Measurements from ENCODE around the gene MAPK14.

MAPK14 gene

GRCh38 chr6:36038120-36038876 is 10.7 kb downstream of the MAPK14 start:
- DNase-seq: no peak

- no peak for DNase-seq
These were observed 11.5 kb downstream of the MAPK14 start for GRCh38 chr6:36039112-36039511.

DNA sequence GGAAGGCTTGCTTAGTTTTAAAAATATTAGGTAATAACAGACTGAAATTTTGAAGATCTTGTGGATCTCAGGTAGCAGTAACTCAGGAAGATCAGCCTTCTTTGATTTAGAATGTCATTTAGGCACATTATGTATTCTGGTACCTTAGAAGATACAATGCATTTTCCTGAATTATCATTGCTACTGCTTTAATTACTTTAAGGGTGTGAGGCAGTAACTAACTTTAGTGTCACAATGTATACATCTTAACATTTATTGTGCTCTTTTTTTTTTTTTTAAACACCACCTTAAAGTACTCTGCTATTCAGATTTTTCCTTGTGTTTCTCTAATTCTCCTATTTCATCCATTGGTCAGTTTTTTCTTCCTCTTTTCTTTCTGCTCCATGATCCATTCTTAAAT is 13.3 kb downstream of the MAPK14 start:
- no peak for DNase-seq

GRCh38 chr6:36042618-36043260 is 15.1 kb downstream of the MAPK14 start:
- DNase-seq: no peak

GRCh38 chr6:36049582-36049981 is 22.0 kb downstream of the MAPK14 start:
- DNase-seq: no peak

- no peak for DNase-seq
These were observed 22.7 kb downstream of the MAPK14 start for GRCh38 chr6:36050305-36050704.

DNA sequence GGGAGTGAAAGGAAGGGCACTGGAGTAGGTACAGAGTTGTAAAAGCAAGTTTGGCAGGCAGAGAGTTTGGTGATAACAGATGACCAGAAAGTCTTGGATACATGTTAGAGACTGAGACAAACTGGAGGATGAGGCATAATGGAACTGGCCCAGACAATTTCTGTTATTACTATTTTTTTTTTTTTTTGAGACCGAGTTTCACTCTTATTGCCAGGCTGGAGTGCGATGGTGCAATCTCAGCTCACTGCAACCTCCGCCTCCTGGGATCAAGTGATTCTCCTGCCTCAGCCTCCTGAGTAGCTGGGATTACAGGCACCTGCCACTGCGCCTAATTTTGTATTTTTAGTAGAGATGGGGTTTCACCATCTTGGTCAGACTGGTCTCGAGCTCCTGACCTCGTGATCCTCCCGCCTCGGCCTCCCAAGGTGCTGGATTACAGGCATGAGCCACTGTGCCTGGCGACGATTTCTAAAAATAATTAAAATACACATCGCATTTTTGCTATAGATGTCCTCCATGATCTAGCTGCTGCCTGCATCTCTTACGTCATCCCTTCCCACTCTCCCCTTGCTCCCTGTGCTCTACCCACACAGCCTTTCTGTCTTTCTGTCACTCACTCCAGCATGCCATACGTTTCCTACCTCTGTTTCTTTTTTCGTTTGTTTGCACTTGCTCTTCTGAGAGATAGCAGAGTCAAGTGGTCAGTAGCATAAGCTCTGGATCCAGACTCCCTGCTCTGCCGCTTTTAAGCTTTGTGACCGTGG is 23.5 kb downstream of the MAPK14 start:
- no peak for DNase-seq

- DNase-seq: no peak
These were observed 24.5 kb downstream of the MAPK14 start for GRCh38 chr6:36052097-36052496.

GRCh38 chr6:36053878-36054277 is 26.3 kb downstream of the MAPK14 start:
- no peak for DNase-seq

DNA sequence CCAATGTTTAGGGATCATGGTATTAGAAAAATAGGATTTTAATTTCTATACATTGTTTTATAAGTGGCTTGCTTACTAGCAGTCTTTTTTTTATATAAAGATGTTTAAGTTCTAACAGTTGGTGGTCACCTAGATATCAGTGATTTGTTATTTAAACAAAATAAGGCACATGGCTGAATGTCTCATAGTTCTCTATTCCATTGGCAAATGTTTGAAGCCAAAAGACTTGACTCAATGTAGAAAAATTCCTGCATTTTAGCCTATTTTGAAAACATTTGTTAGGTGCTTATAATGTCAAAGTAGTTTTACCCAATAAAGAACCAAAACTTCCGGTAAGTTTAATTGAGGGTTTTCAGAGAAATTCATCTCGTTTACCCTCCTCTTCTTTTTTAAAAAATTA is 26.8 kb downstream of the MAPK14 start:
- no peak for DNase-seq

DNA sequence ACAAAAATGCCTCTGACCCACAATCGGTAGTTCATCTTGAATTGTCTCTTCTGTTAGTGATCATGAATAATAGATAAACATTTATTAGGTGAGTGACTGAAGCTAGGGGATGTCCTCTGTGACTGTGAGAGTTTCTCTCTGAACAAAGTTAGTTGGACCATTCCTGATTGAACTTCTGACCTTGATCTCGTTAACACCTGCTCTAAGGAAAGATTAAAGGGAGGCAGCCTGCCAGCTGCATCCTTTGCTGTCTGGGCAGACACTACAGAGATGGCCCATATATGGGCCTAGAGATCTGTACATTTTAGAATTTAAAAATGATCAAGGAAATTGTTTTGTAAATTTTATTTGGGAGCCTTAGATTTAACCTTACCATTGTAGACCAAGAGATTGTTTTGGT is 27.3 kb downstream of the MAPK14 start:
- no peak for DNase-seq

GRCh38 chr6:36056178-36056577 is 28.6 kb downstream of the MAPK14 start:
- no peak for DNase-seq

DNA sequence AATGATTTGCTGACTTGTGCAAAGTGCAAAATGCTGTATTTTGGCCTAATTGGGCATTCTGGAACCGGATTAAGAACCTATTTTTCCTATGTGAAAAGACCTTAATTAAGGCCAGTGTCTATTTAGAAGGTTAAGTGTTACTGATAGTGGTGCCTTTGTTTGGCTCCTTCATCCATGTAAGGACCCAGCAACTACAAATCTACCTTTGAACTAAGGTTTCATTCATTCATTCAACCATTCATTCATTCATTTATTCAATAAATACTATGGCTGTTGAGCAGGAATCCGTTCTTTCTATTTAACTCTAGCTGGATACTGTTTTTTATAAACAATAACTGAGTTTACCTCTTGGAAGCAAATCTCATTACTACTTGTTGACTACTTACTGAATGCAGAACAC is 33.6 kb downstream of the MAPK14 start:
- DNase-seq: no peak

DNA sequence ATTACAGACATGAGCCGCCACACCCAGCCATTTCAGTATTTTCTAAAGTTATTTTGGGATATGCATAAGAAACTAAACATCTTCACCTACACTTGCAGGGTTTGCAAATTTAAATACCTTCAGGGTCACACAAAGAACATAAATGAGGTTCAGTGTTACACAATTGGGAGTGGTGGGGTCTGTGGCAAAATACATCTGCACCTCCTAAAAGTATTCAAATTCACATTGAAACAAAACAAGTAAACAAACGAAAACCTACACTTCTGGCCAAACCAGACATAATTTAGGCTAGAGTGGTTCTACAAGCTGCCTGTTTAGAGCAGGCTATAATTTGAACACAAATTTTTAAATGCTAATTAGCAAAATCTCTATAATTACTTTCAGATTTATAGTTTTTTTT is 34.6 kb downstream of the MAPK14 start:
- no peak for DNase-seq

- no peak for DNase-seq
These were observed 35.9 kb downstream of the MAPK14 start for GRCh38 chr6:36063318-36064060.

DNA sequence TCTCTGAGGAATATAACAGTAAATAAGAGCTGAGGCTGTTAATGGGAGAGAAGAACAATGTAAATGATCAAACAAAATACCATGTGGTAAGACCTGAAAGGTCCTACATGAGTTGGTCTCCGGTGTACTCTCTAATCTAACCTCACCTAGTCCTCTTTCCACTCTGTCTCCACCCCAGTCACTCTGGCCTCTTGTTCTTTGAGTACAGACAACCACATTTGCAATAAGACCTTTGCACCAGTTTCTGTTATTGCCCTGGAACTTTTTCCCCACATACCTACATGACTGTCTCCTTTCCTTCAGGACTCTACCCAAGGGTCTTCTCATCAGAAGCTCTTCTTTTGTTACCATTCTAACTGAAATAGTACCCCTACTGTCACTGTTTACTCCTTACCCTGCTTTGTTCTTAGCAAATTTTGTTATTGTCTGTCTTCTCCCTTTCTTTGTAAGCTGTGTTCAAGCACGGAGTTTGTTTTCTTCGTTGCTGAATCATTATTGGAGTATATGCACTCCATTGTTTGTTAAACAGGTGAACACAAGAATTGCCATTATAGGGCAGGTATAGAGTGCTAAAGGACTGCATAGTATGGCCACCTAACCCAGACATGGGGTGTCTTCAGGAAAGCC is 37.3 kb downstream of the MAPK14 start:
- DNase-seq: no peak

DNA sequence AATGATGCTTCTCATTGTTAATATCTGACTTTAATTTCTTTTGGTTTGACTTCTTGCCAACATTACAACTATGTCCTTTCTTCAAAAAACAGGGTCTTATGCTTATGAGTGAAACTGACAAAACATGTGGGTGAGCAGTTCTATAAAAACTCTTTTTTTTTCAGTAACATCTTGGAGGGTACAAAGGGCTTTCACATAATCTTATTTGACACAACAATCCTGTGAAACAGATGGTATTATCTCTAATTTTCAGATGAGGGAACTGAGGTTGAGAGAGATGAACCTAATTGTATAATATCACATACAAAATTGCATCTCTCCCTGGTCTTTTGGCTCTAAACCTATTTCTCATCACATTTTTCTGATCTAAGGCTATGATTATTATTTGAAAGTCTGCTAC is 38.3 kb downstream of the MAPK14 start:
- DNase-seq: no peak

DNA sequence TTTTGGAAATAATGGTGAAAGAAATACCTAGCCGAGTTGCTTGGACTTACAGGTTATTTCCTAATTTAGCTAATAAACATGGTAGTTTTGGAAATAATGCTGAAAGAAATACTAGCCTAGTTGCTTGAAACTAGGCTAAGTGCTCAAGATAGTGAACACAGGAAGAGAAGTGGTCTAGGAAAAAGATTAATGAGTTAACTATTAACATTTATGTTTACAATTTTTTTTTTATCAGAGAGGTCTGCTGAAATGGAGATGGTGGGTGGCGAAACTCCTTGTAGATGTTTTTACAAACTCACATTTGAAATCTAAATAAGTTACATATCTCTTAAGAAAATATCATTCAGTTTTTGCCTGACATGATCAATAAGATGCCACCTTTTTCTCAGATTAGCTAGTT is 39.2 kb downstream of the MAPK14 start:
- DNase-seq: no peak

GRCh38 chr6:36067374-36068011 is 39.9 kb downstream of the MAPK14 start:
- DNase-seq: no peak

GRCh38 chr6:36068012-36068392 is 40.4 kb downstream of the MAPK14 start:
- no peak for DNase-seq

DNA sequence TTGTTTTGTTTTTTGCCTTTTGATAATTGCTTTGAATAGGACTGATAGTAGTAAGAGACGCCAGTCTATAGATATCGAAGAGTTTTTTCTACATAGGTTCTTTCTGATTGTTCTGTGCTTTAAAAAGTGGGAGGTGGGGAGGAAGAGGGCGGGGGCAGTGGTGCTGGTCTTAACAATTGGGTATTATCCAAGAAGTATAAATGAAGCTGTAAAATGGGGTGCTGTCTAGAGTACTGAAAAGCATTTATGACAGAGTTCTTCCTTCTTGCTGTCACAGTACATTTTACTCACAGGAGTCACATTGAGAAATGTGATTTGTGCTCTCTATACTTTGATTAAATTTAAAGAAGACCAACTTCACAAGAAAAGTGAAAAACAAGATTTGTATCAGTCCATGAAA is 41.0 kb downstream of the MAPK14 start:
- no peak for DNase-seq

DNA sequence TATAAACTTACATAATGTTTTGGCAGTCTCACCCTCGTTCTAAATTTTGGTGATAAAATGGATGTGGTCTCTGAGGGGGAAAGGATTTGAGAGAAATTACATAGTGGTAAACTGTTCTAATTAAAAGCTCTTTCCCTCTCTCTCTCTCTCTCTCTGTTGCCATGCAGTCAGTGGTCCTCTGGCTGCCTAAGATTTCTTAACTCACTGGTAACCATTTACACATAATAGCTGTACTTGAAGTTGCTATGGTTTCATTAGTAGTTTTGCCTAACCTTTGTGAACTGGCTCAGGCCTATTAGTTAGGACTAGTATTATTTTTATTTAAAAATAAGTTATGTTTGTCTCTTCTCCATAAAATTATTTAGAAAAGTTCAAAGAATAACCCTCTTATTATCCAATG is 42.0 kb downstream of the MAPK14 start:
- no peak for DNase-seq
